Thyroid gland (tissue), 4 donors: ENCODE measurements around the gene SNX8.

Experiments used
- POLR2A ChIP-seq, 2 donors: fragments of 450-650 bp; IDR thresholded peaks; one replicate each; pipeline ENCODE4 v1.6.1; 2017; ENCODE audit warnings: antibody characterized with exemption in 2 of 2, mild to moderate bottlenecking in 2 of 2, moderate library complexity in 1 of 2
- TF ChIP-seq, protein P1 (sequence below), 6 experiments: fragments of 200-600 bp in 3 of 6; fragments of 450-650 bp in 3 of 6; sonication (generic) in 3 of 6; IDR thresholded peaks; one replicate each; pipeline ENCODE4 v1.5.1; 2016 to 2019; ENCODE audit warnings: antibody characterized with exemption in 6 of 6, mild to moderate bottlenecking in 2 of 6, inconsistent platforms in 1 of 6, moderate library complexity in 1 of 6

DNA sequence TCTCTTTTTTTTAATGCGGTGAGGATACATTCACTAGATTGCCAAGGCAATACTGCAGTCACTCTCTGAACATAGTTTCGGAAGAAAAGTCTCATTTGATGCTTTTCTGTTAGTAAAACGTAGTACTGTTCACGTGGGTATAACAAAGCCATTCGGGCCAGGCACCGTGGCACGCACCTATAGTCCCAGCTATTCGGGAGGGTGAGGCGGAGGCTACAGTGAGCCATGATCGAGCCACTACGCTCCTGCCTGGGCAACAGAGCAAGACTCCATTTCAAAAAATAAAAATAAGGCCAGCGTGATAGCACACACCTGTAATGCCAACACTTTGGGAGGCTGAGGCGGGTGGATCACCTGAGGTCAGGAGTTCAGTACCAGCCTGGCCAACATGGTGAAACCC lies 24.6 kb downstream of the SNX8 start:
- TF ChIP-seq, protein P1, sequence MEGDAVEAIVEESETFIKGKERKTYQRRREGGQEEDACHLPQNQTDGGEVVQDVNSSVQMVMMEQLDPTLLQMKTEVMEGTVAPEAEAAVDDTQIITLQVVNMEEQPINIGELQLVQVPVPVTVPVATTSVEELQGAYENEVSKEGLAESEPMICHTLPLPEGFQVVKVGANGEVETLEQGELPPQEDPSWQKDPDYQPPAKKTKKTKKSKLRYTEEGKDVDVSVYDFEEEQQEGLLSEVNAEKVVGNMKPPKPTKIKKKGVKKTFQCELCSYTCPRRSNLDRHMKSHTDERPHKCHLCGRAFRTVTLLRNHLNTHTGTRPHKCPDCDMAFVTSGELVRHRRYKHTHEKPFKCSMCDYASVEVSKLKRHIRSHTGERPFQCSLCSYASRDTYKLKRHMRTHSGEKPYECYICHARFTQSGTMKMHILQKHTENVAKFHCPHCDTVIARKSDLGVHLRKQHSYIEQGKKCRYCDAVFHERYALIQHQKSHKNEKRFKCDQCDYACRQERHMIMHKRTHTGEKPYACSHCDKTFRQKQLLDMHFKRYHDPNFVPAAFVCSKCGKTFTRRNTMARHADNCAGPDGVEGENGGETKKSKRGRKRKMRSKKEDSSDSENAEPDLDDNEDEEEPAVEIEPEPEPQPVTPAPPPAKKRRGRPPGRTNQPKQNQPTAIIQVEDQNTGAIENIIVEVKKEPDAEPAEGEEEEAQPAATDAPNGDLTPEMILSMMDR (IDR thresholded peaks at IDR 0.05): no peak
- no peak for TF ChIP-seq POLR2A (IDR thresholded peaks at IDR 0.05)
